Islet precursor cell (in vitro differentiated cells): Measurements from ENCODE around the gene BMPER.

ENCODE experiments used
- DNase-seq: peaks from one replicate; pipeline ENCODE4 v3.0.0-alpha.2; 2018

BMPER gene

DNA sequence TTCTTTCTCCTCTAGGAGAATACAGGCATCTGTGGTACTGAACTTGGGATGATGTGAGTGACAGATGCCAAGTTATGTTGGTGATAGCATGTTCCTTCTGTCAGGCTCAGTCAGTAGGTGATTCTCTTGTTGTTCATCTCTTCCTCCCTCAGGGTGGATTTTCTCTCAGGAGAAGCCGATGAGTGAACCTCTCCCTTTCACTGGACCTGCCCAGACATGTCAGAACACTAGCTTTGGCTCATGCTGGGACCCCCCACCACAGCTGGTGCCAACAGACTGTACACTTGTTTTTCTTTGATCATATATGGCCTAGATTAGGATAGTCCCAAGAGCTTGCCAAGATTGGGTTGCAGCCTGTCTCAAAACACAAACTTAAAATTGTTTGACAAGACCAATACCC is 129.4 kb downstream of the BMPER start:
- DNase-seq = no peak

DNA sequence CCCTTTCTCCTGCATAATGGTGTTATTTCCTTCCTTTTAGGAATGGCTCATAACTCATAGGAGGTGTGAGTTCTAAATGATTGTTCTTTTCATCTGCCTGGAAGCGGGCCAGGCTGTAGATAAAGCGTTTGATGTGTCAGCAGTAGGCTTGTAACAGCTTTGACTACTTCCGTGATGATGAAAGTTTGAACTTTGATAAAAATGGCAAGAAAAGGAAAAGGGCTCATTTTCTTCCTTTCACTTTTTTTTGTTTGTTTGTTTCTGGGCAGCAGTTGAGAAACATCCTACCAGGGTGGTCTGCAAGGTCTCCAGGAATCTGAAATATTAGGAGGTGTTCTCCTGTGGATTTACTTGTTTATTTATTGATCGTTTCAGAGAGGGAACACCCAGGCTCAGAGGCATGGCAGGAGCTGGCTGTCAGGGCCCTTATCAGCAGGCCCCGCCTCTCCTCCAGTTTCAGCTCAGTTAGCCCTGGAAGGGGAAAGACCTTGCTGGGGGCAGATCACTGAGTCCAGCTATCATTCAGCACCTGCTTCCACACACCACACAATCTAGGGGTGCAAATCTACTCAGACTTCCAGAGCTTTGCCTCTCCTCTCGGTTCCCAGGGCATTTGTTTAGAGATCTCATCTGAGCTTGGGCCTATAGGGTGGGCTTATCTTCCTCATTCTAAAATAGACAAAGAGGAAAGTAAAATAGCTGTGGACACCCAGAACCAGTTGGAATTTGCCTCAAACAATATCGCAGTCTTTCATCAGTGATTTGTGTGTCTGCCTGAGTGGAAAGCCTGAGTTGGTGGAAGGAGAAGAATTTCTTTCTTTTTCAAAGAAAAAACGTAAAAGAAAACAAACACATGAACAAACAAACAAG is 130.9 kb downstream of the BMPER start:
- peak; percentile 66 for DNase-seq

GRCh38 chr7:34036972-34037792 is 131.8 kb downstream of the BMPER start:
- no peak for DNase-seq

- no peak for DNase-seq
Measured at GRCh38 chr7:34038816-34039470, 133.6 kb downstream of the BMPER start.

- no peak for DNase-seq
Measured at GRCh38 chr7:34041707-34042106, 136.4 kb downstream of the BMPER start.

- DNase-seq = no peak
Measured at GRCh38 chr7:34042406-34042805, 137.1 kb downstream of the BMPER start.

DNA sequence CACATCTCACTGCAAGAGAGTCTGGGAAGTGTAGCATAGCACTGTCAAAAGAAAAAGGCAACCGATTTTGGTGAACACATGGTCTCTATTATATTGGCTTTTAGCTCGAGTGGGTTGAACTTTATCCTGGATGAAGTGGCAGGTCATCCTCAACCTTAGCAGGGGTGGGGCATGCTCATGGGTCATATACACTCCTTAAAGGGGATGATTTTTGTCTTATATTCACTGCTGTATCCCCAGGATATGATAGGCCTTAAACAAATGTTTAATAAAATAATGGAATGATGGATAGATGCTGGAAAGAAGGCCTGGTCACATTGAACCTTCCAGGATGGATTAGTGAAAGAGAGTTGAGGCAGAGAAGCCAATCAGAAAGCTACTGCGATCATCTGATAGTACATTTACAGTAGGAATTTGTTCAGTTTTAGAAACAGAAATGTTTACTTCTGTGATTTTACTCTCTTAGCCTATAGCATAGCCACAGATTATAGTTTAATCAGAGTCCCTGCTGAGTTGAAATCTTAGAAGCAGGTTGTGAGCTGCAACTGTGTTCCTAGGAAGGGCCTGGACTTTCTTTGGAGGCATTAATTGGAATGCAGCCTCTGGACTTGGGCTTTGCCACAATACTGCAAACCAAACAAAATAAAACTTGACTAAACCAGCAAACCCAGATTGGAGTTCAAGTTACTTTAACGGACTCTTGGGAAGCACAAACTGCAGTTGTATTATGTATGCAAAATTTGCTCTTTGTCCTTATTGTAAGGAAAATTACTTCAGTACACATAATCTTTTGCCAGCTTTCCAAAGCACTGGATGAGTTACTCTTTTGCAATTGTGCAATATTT is 138.3 kb downstream of the BMPER start:
- DNase-seq = no peak

DNA sequence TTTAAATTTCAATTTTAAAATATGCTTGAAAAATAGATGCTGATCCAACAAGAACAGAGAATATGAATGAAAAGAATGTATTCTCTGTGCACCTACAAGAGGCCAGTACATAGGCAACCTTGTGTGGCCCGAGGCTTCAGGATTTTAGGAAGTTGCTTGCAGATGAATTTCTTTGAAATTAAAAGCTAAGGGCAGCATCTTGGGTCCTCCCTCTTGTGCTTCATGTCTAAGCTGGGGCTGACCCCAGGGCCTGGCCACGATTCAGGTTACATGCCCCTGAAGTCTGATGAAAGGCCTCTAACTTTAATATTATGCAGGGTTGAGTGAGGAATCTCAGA is 138.9 kb downstream of the BMPER start:
- DNase-seq = no peak

DNA sequence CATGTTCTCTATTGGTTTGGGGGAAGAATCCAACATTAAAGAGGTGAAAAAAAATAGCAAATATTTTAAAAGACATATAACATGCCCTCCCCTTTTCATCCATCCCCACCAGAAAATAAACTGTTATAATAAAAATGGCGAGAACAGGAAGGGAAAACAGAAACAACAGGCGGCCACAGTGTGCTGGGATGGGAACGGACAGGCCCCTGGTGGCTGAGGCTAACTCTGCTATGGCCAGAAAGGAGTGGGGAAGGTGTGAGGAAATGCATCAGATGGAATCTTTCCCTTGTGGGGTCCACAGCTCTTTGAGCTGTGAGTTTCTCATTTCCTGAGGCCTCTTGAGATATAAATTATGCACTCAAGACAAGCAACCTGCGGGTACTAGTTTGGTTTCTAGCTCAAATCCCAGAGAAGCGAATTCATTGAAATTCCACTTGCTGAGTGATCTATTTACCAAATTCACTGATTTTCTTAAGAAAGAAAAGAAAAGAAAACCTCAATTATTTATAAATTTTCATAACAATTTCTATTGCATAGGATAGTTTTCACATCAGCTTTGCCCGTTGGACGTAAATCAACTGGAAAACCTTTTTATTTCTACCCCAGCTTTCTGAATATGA is 139.5 kb downstream of the BMPER start:
- no peak for DNase-seq

DNA sequence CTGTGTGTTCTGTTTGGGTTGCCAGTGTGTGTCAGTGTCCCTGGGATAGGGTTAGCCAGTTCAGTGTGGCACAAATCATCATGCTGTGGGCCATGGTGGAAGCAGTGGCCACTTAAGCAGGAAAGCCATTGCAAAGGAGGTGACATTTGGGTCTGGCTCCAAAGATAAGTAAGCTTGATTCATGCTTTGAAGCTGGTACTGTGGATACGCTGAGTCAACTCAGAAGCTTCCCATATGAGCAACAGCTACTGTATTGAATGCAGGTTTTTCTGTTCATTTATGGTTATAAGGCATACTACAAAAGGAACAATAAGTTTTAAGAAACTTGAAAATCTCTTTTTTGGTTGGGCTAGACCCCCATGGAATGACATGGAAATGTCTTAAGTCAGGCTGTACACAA is 143.1 kb downstream of the BMPER start:
- no peak for DNase-seq

DNA sequence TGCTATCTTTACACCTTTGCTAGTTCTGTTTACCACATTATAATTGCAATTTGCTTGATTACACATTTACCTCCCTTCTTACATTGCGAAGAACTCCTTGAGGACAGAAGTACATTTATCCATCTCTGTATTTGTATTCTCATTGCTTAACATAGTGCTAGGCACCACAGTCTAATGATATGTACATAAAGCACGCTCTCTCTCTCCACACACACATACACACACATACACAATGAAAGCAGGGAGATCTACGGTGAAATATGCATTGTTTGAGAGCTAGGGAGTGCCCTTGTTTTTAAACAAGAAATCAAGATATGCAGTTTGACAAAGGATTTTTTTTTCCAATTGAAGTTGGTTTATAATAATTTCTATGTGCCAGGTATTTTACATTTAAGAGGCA is 148.7 kb downstream of the BMPER start:
- DNase-seq = no peak

DNA sequence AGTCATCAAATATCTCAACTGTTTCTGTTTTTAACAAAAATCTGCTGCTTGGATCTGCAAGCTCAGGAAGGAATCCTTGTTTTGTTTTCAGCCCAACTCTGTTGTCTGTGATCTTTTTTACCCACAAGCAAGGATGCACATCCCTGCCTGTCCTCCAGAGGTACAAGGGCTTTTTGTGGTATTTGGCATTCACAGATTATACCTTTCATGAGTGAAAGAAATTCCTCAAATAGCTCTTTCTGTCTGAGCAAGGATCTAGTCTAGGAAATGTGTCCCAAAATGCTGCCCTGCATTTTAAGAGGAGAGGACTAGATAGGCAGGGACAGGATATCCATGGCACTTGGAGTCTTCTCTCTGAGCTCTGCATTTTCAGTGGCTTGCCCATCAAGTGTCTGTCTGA is 151.8 kb downstream of the BMPER start:
- DNase-seq = peak; percentile 69

DNA sequence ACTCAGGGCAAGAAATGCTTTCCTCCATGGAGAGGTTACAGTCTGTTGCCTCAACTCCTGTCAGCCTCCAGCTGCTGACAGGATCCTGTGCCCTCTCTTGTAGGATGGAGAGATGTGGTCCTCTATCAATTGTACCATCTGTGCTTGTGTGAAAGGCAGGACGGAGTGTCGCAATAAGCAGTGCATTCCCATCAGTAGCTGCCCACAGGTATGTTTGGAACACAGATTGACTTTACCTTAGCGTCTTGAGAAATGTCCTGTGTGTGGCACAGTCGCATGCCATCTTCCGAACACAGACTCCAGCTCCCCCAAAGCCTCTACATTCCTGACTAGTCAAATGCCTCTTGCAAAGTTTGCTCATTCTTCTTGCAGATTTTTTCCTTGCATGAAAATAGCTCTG is 152.6 kb downstream of the BMPER start:
- peak; percentile 71 for DNase-seq

- DNase-seq = no peak
Measured at GRCh38 chr7:34058801-34059135, 153.4 kb downstream of the BMPER start.

DNA sequence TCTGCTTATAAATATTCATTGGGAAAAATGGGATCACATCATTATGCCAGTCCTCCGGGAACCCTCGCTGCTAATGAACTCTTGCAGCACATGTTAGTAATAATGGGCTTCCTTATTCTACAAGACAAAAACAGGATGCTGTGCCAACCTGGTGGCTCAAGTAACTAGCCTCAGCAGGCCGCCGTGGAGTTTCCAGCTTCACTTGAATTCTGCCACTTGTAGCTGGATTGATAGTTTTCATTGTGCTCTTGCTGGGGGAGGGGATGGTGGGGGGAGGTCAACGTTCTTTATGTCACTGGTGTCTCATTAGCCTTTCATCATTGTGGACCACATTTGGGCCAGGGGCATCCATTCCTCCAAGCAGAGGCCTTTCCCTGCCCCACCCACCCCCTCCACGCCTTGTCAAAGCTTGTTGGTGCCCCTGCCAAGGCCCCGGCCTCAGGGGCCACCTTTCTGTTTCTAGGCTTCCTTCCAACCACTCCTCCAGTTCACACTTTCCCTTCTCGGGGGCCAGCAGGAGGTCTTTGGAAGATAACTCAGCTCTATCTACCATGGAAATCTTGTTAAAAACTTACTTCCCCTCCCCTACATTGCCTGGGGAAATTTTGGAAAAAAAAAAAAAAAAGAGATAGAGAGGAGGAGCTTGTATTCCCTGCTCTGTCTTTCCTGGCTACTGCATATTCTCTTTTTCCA is 153.9 kb downstream of the BMPER start:
- DNase-seq = no peak

- DNase-seq = no peak
Measured at GRCh38 chr7:34060196-34060947, 155.0 kb downstream of the BMPER start.

DNA sequence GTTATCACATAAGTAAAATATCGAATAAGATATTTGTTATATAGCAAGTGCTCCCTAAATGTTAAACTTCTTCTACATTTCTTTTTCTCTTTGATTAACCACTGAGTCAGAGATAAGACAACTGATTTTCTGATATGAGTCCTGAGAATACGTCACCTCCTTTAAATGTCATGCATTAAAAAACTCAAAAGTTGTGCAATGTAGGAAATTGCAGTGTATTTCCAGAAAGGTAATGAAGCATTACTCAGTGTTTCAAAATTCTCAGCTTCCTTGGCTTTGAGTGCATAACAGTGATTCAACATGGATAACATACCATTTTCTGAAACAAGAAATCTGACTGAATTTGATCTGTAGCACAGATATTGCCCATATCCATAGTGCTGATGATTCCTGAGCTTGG is 155.8 kb downstream of the BMPER start:
- no peak for DNase-seq

- DNase-seq = no peak
Measured at GRCh38 chr7:34062341-34062740, 157.0 kb downstream of the BMPER start.

DNA sequence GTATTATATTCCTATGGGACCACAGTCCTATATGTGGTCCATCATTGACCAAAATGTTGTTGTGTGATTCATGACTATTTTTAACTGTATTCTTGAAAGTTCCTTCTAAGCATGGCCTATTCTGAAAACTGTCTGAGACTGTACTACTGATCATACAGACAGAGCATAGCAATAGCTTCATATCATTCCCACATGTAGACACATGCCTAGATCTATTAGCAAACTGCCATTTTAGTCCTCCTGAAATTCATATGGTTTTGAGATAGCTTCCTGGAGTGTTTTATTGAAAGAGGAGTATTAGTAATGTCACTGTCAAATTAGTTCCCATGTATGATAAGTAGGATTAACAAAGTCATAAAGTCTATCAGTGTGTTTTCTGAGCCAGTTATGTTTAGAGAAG is 157.5 kb downstream of the BMPER start:
- no peak for DNase-seq

GRCh38 chr7:34064519-34065158 is 159.3 kb downstream of the BMPER start:
- no peak for DNase-seq

DNA sequence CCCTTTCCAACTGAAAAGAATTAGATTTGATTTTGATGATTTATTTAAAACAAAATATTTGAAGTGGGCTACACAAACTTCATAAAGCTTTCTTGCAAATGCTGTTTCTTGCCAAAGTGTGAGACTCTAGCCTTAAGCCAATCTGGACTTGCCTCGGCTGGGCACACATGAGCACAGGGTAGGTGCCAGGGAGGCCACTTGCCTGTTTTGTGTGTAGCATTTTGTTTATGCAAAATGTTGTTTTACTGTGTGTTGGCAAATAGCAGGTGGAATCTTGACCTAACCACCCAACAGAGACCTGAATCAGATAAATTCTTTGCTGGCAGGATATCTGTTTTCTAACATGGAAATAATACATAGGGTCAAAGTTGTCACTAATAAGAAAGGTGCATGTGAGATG is 161.1 kb downstream of the BMPER start:
- no peak for DNase-seq
